MM.1S (cell line): ENCODE measurements around the gene RNF26.

Experiments
- CTCF ChIP-seq: fragments of 300-600 bp; sonication (generic); IDR thresholded peaks from 2 replicates; pipeline ENCODE4 v1.5.1; 2016; ENCODE audit warnings: antibody characterized with exemption, low read length, mixed read lengths
- EZH2 ChIP-seq: fragments of 300-600 bp; sonication (generic); optimal IDR thresholded peaks from 2 replicates; pipeline ENCODE3; 2017; ENCODE audit warnings: low read depth, mild to moderate bottlenecking, antibody characterized with exemption, low read length, mixed read lengths

GRCh38 chr11:119342362-119343130, 8.2 kb downstream of the RNF26 start:
- no peak for TF ChIP-seq CTCF
- no peak for TF ChIP-seq EZH2
